IMR-90 (cell line): ENCODE results near the gene ATP10B. TPM values are rescaled to one million over a fixed set of nuclear protein-coding genes. Genes with fewer than 3 reads are reported as not detected.

Source experiments
- ATAC-seq: fragments of 200-7000 bp; cut with Tn5 transposase; 2 replicates; pipeline ENCODE4 v1.9.1; 2020; ENCODE audit warnings: low read depth, mild to moderate bottlenecking, moderate library complexity
- BruUV-seq: library from RNA; stranded (reverse); fragments of 400-500 nt; replicated peaks from 2 replicates; lab custom pipeline; 2021; lab: Mats Ljungman, UMichigan
- CTCF ChIA-PET: fragments of 300-600 bp; formaldehyde crosslinking; extraction: SDS; loops from one replicate; lab custom pipeline; 2021; ENCODE audit warnings: antibody characterized with exemption; lab: Yijun Ruan, JAX
- POLR2A ChIA-PET: fragments of 300-600 bp; sonication (Branson Sonifier 250); formaldehyde crosslinking; loops from one replicate; lab custom pipeline; 2022; ENCODE audit warnings: antibody characterized with exemption; ENCODE audit not compliant: unreplicated experiment; lab: Charles Lee
- DNase-seq: peaks from one replicate; pipeline ENCODE4 v3.0.0; 2013
- H2AFZ ChIP-seq: replicated peaks from 2 replicates; pipeline ENCODE3; 2013; ENCODE audit warnings: low read length, mild to moderate bottlenecking; ENCODE audit not compliant: poor library complexity
- H2AK5ac ChIP-seq: 2 replicates; pipeline ENCODE4 v1.6.1; 2013; ENCODE audit warnings: low read depth, low read length, inconsistent platforms
- H2AK9ac ChIP-seq: replicated peaks from 2 replicates; pipeline ENCODE3; 2013; ENCODE audit warnings: mild to moderate bottlenecking, low read depth, low read length, moderate library complexity; ENCODE audit not compliant: poor library complexity
- H2BK120ac ChIP-seq: 2 replicates; pipeline ENCODE4 v1.6.1; 2013; ENCODE audit warnings: low read depth, low read length, inconsistent platforms
- H2BK15ac ChIP-seq: 3 replicates; pipeline ENCODE4 v1.6.1; 2013; ENCODE audit warnings: low read depth, low read length, inconsistent platforms
- H2BK20ac ChIP-seq: 2 replicates; pipeline ENCODE4 v1.6.1; 2013; ENCODE audit warnings: low read depth, mild to moderate bottlenecking, inconsistent platforms, low read length, moderate library complexity
- H2BK5ac ChIP-seq: 2 replicates; pipeline ENCODE4 v1.6.1; 2013; ENCODE audit warnings: mild to moderate bottlenecking, low read depth, low read length, inconsistent platforms; ENCODE audit not compliant: poor library complexity, severe bottlenecking
- H3K14ac ChIP-seq: replicated peaks from 2 replicates; pipeline ENCODE4 v1.6.1; 2013; ENCODE audit warnings: low read depth, low read length, inconsistent platforms
- H3K18ac ChIP-seq: 2 replicates; pipeline ENCODE4 v1.6.1; 2013; ENCODE audit warnings: low read depth, low read length, control low read depth
- H3K23ac ChIP-seq: 2 replicates; pipeline ENCODE4 v1.6.1; 2013; ENCODE audit warnings: low read depth, low read length, inconsistent platforms
- H3K27ac ChIP-seq: 2 replicates; pipeline ENCODE4 v1.5.1; 2013; ENCODE audit warnings: mild to moderate bottlenecking, control low read depth, low read length; ENCODE audit not compliant: insufficient read depth
- H3K27me3 ChIP-seq: 2 replicates; pipeline ENCODE4 v1.6.1; 2013; ENCODE audit warnings: low read length; ENCODE audit not compliant: control insufficient read depth, insufficient read depth
- H3K36me3 ChIP-seq: 2 replicates; pipeline ENCODE4 v1.6.1; 2013; ENCODE audit warnings: low read length, mixed read lengths; ENCODE audit not compliant: control insufficient read depth, insufficient read depth
- H3K4ac ChIP-seq: 2 replicates; pipeline ENCODE4 v1.6.1; 2013; ENCODE audit warnings: low read depth, low read length, inconsistent platforms
- H3K4me1 ChIP-seq: 2 replicates; pipeline ENCODE4 v1.6.1; 2013; ENCODE audit warnings: low read length, mixed read lengths; ENCODE audit not compliant: control insufficient read depth, insufficient read depth
- H3K4me2 ChIP-seq: 2 replicates; pipeline ENCODE4 v1.6.1; 2013; ENCODE audit warnings: low read depth, mild to moderate bottlenecking, control low read depth, low read length, moderate library complexity
- H3K4me3 ChIP-seq: 2 replicates; pipeline ENCODE4 v1.5.1; 2013; ENCODE audit warnings: low read depth, mild to moderate bottlenecking, control low read depth, low read length, moderate library complexity; ENCODE audit not compliant: insufficient read depth
- H3K56ac ChIP-seq: 2 replicates; pipeline ENCODE4 v1.6.1; 2013; ENCODE audit warnings: low read length, inconsistent platforms; ENCODE audit not compliant: insufficient read depth; ENCODE audit errors: extremely low read depth
- H3K79me1 ChIP-seq, 2 experiments: 2 replicates each; pipeline ENCODE4 v1.6.1; 2013; ENCODE audit warnings: low read length in 2 of 2, inconsistent platforms in 1 of 2, low read depth in 1 of 2
- H3K9ac ChIP-seq: 2 replicates; pipeline ENCODE4 v1.6.1; 2013; ENCODE audit warnings: low read depth, low read length, control low read depth
- H3K9me1 ChIP-seq: 2 replicates; pipeline ENCODE4 v1.6.1; 2013; ENCODE audit warnings: low read length, inconsistent platforms; ENCODE audit not compliant: insufficient read depth
- H3K9me3 ChIP-seq: 2 replicates; pipeline ENCODE4 v1.6.1; 2013; ENCODE audit warnings: low read length; ENCODE audit not compliant: control insufficient read depth, insufficient read depth
- H4K20me1 ChIP-seq: 2 replicates; pipeline ENCODE4 v1.6.1; 2013; ENCODE audit warnings: low read length, inconsistent platforms; ENCODE audit not compliant: insufficient read depth
- H4K5ac ChIP-seq: 2 replicates; pipeline ENCODE4 v1.6.1; 2013; ENCODE audit warnings: mild to moderate bottlenecking, low read depth, low read length, control low read depth
- H4K8ac ChIP-seq, 2 experiments: 2 replicates each; pipeline ENCODE4 v1.6.1; 2013; ENCODE audit warnings: low read depth in 2 of 2, low read length in 2 of 2, control low read depth in 1 of 2, inconsistent platforms in 1 of 2
- H4K91ac ChIP-seq: 2 replicates; pipeline ENCODE4 v1.6.1; 2013; ENCODE audit warnings: low read depth, low read length, inconsistent platforms; ENCODE audit not compliant: insufficient read depth
- BHLHE40 ChIP-seq: fragments of 150-350 bp; IDR thresholded peaks from 2 replicates; pipeline ENCODE4 v1.6.1; 2016; ENCODE audit warnings: mild to moderate bottlenecking, low read depth, low read length
- CEBPB ChIP-seq: IDR thresholded peaks from 2 replicates; pipeline ENCODE4 v1.6.1; 2012; ENCODE audit warnings: low read depth, low read length, improper control_type of control experiment
- CHD1 ChIP-seq: IDR thresholded peaks from 2 replicates; pipeline ENCODE4 v1.6.1; 2012; ENCODE audit warnings: low read depth, low read length, improper control_type of control experiment
- CTCF ChIP-seq: conservative IDR thresholded peaks from 2 replicates; pipeline ENCODE4 v1.5.1; 2012; ENCODE audit warnings: mild to moderate bottlenecking, low read depth, low read length, improper control_type of control experiment
- ELK1 ChIP-seq: fragments of 150-350 bp; IDR thresholded peaks from 2 replicates; pipeline ENCODE4 v1.6.1; 2016; ENCODE audit warnings: low read depth, mild to moderate bottlenecking, low read length, moderate library complexity, borderline replicate concordance
- FOS ChIP-seq: fragments of 150-350 bp; IDR thresholded peaks from 2 replicates; pipeline ENCODE4 v1.6.1; 2016; ENCODE audit warnings: low read depth, low read length
- MAFK ChIP-seq: IDR thresholded peaks from 2 replicates; pipeline ENCODE4 v1.6.1; 2012; ENCODE audit warnings: low read depth, low read length, improper control_type of control experiment
- MAZ ChIP-seq: IDR thresholded peaks from 2 replicates; pipeline ENCODE4 v1.6.1; 2012; ENCODE audit warnings: low read depth, mild to moderate bottlenecking, low read length, improper control_type of control experiment, moderate library complexity, borderline replicate concordance
- MXI1 ChIP-seq: IDR thresholded peaks from 2 replicates; pipeline ENCODE4 v1.6.1; 2012; ENCODE audit warnings: low read depth, mild to moderate bottlenecking, low read length, moderate library complexity, borderline replicate concordance
- POLR2A ChIP-seq: IDR thresholded peaks from 2 replicates; pipeline ENCODE4 v1.6.1; 2012; ENCODE audit warnings: mild to moderate bottlenecking, low read depth, low read length
- RFX5 ChIP-seq: IDR thresholded peaks from 2 replicates; pipeline ENCODE4 v1.8.0; 2012; ENCODE audit warnings: low read depth, mild to moderate bottlenecking, low read length, moderate library complexity
- dilution Hi-C: fragments of 300-500 bp; cut with HindIII; formaldehyde crosslinking; loops from one replicate; pipeline ENCODE4 v1.14.3; 2018; ENCODE audit warnings: low sequenced_read_pairs; ENCODE audit not compliant: unreplicated experiment
- in situ Hi-C: fragments of 300-500 bp; cut with MboI; formaldehyde crosslinking; loops from 3 replicates; pipeline ENCODE4 v1.14.3; 2019; ENCODE audit warnings: low sequenced_read_pairs, inconsistent platforms, mixed read lengths
- intact Hi-C: fragments of 100-400 bp; cut with micrococcal nuclease; formaldehyde crosslinking; loops from 2 replicates; pipeline ENCODE4 v1.10.0; 2022
- polyA plus RNA-seq, 3 experiments: library from polyadenylated mRNA; depleted of rRNA; stranded (reverse); fragments of >200 nt; gene quantifications; 2 replicates each; pipeline ENCODE4 v1.2.3, GENCODE V29; 2012; ENCODE audit warnings: low replicate concordance in 1 of 3
- total RNA-seq: library from RNA; depleted of rRNA; stranded (reverse); fragments of >200 nt; gene quantifications from 2 replicates; pipeline ENCODE4 v1.2.3, GENCODE V29; 2012

ATP10B gene
- total and polyA plus RNA-seq, 2 of the 4 experiments (the other 2 are of a cell fraction) = not detected

- BruUV-seq = no TSS peak
- H2BK5ac ChIP-seq = no peak overlapping the region
- no peak overlapping the region for H2AK9ac ChIP-seq
- no peak overlapping the region for H3K4ac ChIP-seq
- H3K36me3 ChIP-seq = no peaks in the 10 kb centered on the region
- no peak overlapping the region for H3K27ac ChIP-seq
- H2AFZ ChIP-seq = no peak overlapping the region
- intact Hi-C loops = no loop called here
- no peak overlapping the region for H2BK120ac ChIP-seq
- H3K9me1 ChIP-seq = no peaks in the 10 kb centered on the region
- no peak overlapping the region for H4K5ac ChIP-seq
- H3K9ac ChIP-seq = no peak overlapping the region
- no peak overlapping the region for H4K91ac ChIP-seq
- peaks cover 15% of the 10 kb centered on the region for H3K9me3 ChIP-seq
- DNase-seq (no peak), ATAC-seq (no peak)
- no peak overlapping the region for H2BK15ac ChIP-seq
- no peak overlapping the region for H3K4me3 ChIP-seq
- H3K14ac ChIP-seq = no peak overlapping the region
- H3K79me1 ChIP-seq = no peaks in the 10 kb centered on the region
- H3K4me2 ChIP-seq = no peak overlapping the region
- no peak overlapping the region for H3K56ac ChIP-seq
- CTCF ChIA-PET = no interaction called here
- POLR2A ChIA-PET = no interaction called here
- no peaks in the 10 kb centered on the region for H3K27me3 ChIP-seq
- no peaks in the 10 kb centered on the region for H3K4me1 ChIP-seq
- H4K8ac ChIP-seq = no peak overlapping the region
- H3K18ac ChIP-seq = no peak overlapping the region
- dilution Hi-C loops = no loop called here
- in situ Hi-C loops = no loop called here
- H4K20me1 ChIP-seq = no peaks in the 10 kb centered on the region
- H3K23ac ChIP-seq = no peak overlapping the region
- H2AK5ac ChIP-seq = no peak overlapping the region
- TF ChIP-seq CTCF (no peak), ELK1 (no peak), FOS (no peak), RFX5 (no peak), CEBPB (no peak), MAZ (no peak), CHD1 (no peak), POLR2A (no peak), MXI1 (no peak), BHLHE40 (no peak), MAFK (no peak)
- H2BK20ac ChIP-seq = no peak overlapping the region
Measured at GRCh38 chr5:160649304-160649703, 202.7 kb downstream of the ATP10B start.
